ENCODE measurements around the gene FMN2. TPM values are rescaled to one million over a fixed set of nuclear protein-coding genes. Genes with fewer than 3 reads are reported as not detected.

Gene FMN2
- total RNA-seq, 1 experiment from 2014 or later, result 0.59 TPM

DNA sequence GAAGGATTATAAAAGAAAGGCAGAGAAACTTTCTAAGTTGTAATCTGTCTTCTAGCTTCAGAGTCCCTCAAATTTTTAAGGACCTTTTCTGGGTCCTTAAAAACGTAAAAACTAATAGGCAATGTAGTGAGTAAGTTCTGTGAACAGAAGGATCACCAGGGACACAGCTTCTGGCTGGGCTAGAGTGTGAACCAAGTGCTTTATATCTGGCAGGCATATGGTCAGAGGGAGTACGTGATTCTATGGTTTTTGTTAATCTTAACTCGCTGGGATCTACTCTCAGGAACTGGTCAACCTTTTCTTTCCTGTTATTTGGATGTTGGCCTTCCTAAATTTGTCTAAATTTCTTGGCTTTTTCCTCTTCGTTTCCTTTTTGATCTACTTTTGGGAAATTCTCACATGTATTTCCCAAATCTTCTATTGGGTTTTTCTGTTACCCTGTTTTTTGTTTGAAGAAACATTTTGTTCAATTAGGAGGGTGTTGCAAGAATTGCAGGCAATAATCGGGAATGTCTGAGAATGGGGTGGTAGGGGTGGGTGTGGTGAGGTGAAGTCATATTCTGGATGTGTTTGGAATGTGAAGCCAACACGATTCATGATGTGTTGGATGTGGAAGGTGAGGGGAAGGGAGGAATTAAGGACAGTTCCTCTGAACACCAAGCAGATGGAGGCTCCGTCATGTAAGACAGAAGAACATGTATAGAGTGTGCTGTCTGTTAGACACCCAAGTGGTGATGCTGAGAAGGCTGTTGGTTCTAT, 193.2 kb downstream of the FMN2 start:
- Histone ChIP-seq H3K4me1 (ENCODE audit: insufficient read depth, low read length) (no peaks in the 10 kb centered on the region), H4K5ac (ENCODE audit: insufficient read length, low read depth, low read length) (no peak overlapping the region), H4K20me1 (ENCODE audit: control insufficient read depth, insufficient read depth, insufficient read length) (no peaks in the 10 kb centered on the region), H3K23ac (ENCODE audit: insufficient read length, low read depth, low read length) (no peak overlapping the region), H3K9me3 (ENCODE audit: control insufficient read depth, low read depth, low read length) (no peaks in the 10 kb centered on the region), H3T11ph (ENCODE audit: low read length) (no peak overlapping the region), H3K27me3 (ENCODE audit: insufficient read depth, low read length) (no peaks in the 10 kb centered on the region), H3K79me2 (ENCODE audit: insufficient read depth, low read length) (no peaks in the 10 kb centered on the region), H4K8ac (replicated peaks; ENCODE audit: insufficient read length, low read depth, low read length) (no peak overlapping the region), H2BK20ac (ENCODE audit: low read depth, low read length, poor library complexity, severe bottlenecking) (no peak overlapping the region), H2BK120ac (ENCODE audit: low read depth, low read length, poor library complexity, severe bottlenecking) (no peak overlapping the region), H2AFZ (ENCODE audit: low read length) (no peak overlapping the region), H3K27ac (ENCODE audit: insufficient read length, low read depth, low read length) (no peak overlapping the region), H4K91ac (ENCODE audit: insufficient read length, low read depth, low read length) (no peak overlapping the region), H2BK12ac (ENCODE audit: insufficient read length, low read depth, low read length) (no peak overlapping the region), H3K9ac (ENCODE audit: extremely low read depth, insufficient read length, low read length) (no peak overlapping the region), H3K79me1 (ENCODE audit: insufficient read depth, low read depth, low read length, poor library complexity, severe bottlenecking) (no peaks in the 10 kb centered on the region), H3K4ac (ENCODE audit: low read depth, low read length) (no peak overlapping the region), H3K56ac (ENCODE audit: insufficient read length, low read depth, low read length) (no peak overlapping the region), H2AK5ac (ENCODE audit: insufficient read length, low read length) (no peak overlapping the region), H3K23me2 (ENCODE audit: insufficient read length, low read depth, low read length, poor library complexity, severe bottlenecking) (no peaks in the 10 kb centered on the region), H2BK5ac (ENCODE audit: insufficient read length, low read length) (no peak overlapping the region), H3K14ac (ENCODE audit: insufficient read depth, low read length) (no peak overlapping the region), H2BK15ac (ENCODE audit: low read depth, low read length) (no peak overlapping the region), H3K4me2 (ENCODE audit: insufficient read depth, insufficient read length, low read length) (no peak overlapping the region), H3K18ac (ENCODE audit: insufficient read length, low read depth, low read length) (no peak overlapping the region)
- H3K4me3 Mint-ChIP-seq, result no peak overlapping the region
- H3K4me1 Mint-ChIP-seq, result no peaks in the 10 kb centered on the region
- WGBS (ENCODE audit: extremely low coverage, insufficient read length, low lambda C conversion rate), result no CpG with 5 or more reads among the region's 7 CpGs
- no peaks in the 10 kb centered on the region for H3K9me3 Mint-ChIP-seq
- TF ChIP-seq, protein P1, sequence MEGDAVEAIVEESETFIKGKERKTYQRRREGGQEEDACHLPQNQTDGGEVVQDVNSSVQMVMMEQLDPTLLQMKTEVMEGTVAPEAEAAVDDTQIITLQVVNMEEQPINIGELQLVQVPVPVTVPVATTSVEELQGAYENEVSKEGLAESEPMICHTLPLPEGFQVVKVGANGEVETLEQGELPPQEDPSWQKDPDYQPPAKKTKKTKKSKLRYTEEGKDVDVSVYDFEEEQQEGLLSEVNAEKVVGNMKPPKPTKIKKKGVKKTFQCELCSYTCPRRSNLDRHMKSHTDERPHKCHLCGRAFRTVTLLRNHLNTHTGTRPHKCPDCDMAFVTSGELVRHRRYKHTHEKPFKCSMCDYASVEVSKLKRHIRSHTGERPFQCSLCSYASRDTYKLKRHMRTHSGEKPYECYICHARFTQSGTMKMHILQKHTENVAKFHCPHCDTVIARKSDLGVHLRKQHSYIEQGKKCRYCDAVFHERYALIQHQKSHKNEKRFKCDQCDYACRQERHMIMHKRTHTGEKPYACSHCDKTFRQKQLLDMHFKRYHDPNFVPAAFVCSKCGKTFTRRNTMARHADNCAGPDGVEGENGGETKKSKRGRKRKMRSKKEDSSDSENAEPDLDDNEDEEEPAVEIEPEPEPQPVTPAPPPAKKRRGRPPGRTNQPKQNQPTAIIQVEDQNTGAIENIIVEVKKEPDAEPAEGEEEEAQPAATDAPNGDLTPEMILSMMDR (conservative IDR thresholded peaks at IDR 0.05), result no peak
- H3K27ac Mint-ChIP-seq, result no peak overlapping the region
- H3K27me3 Mint-ChIP-seq (ENCODE audit: low read depth), result no peaks in the 10 kb centered on the region; the same call in 1 of the 2 replicates
- no peaks in the 10 kb centered on the region for H3K36me3 Mint-ChIP-seq (ENCODE audit: insufficient read depth in 1 of 3, low read depth in 3 of 3)
- DNase-seq, result no peak
